Astrocyte (in vitro differentiated cells and primary cell): ENCODE results near the gene TTC9B. TPM values are rescaled to one million over a fixed set of nuclear protein-coding genes. Genes with fewer than 3 reads are reported as not detected.

ENCODE experiments used
- DNase-seq: peaks from one replicate; pipeline ENCODE4 v3.0.0-alpha.2; 2010; ENCODE audit warnings: low read depth
- FAIRE-seq: peaks from 2 replicates; lab custom pipeline; 2011; peaks lifted over from hg19 to GRCh38; lab: Jason Lieb, UNC
- H2AFZ ChIP-seq: 2 replicates; pipeline ENCODE4 v1.6.0; 2012; ENCODE audit warnings: low read depth, low read length, inconsistent platforms
- H3K27ac ChIP-seq: 2 replicates; pipeline ENCODE4 v1.5.1; 2011; ENCODE audit warnings: low read depth, low read length, inconsistent platforms
- H3K27me3 ChIP-seq: 2 replicates; pipeline ENCODE4 v1.6.0; 2011; ENCODE audit warnings: low read length, inconsistent platforms; ENCODE audit not compliant: insufficient read depth
- H3K36me3 ChIP-seq: 2 replicates; pipeline ENCODE4 v1.5.1; 2011; ENCODE audit warnings: low read length, inconsistent platforms; ENCODE audit not compliant: insufficient read depth
- H3K4me1 ChIP-seq: 2 replicates; pipeline ENCODE4 v1.5.1; 2011; ENCODE audit warnings: low read length, inconsistent platforms; ENCODE audit not compliant: insufficient read depth
- H3K4me2 ChIP-seq: 2 replicates; pipeline ENCODE4 v1.6.0; 2012; ENCODE audit warnings: low read length, inconsistent platforms
- H3K4me3 ChIP-seq: 2 replicates; pipeline ENCODE4 v1.5.1; 2011; ENCODE audit warnings: low read depth, mild to moderate bottlenecking, low read length, inconsistent platforms; ENCODE audit not compliant: insufficient read depth
- H3K79me2 ChIP-seq: 2 replicates; pipeline ENCODE4 v1.6.0; 2012; ENCODE audit warnings: mild to moderate bottlenecking, low read length, inconsistent platforms; ENCODE audit not compliant: insufficient read depth
- H3K9ac ChIP-seq: 2 replicates; pipeline ENCODE4 v1.6.0; 2012; ENCODE audit warnings: mild to moderate bottlenecking, low read length, inconsistent platforms
- H3K9me3 ChIP-seq: 2 replicates; pipeline ENCODE4 v1.5.1; 2012; ENCODE audit warnings: low read depth, mild to moderate bottlenecking, low read length, inconsistent platforms; ENCODE audit not compliant: insufficient read depth
- H4K20me1 ChIP-seq: 2 replicates; pipeline ENCODE4 v1.6.0; 2012; ENCODE audit warnings: low read length, inconsistent platforms; ENCODE audit not compliant: insufficient read depth
- H3K27ac Mint-ChIP-seq: one replicate; pipeline ENCODE4 v1.8.0; 2021; ENCODE audit warnings: mild to moderate bottlenecking, mixed read lengths; ENCODE audit not compliant: unreplicated experiment
- H3K27me3 Mint-ChIP-seq: one replicate; pipeline ENCODE4 v1.8.0; 2021; ENCODE audit warnings: low read depth, mixed read lengths; ENCODE audit not compliant: unreplicated experiment
- H3K36me3 Mint-ChIP-seq: one replicate; pipeline ENCODE4 v1.8.0; 2021; ENCODE audit warnings: low read depth, mixed read lengths; ENCODE audit not compliant: unreplicated experiment
- H3K4me1 Mint-ChIP-seq: one replicate; pipeline ENCODE4 v1.8.0; 2021; ENCODE audit warnings: low read depth, mixed read lengths; ENCODE audit not compliant: unreplicated experiment
- H3K4me3 Mint-ChIP-seq: one replicate; pipeline ENCODE4 v1.8.0; 2021; ENCODE audit warnings: mild to moderate bottlenecking, moderate library complexity, mixed read lengths; ENCODE audit not compliant: unreplicated experiment
- H3K9me3 Mint-ChIP-seq: one replicate; pipeline ENCODE4 v1.8.0; 2021; ENCODE audit warnings: mild to moderate bottlenecking, mixed read lengths; ENCODE audit not compliant: unreplicated experiment
- CTCF ChIP-seq: IDR thresholded peaks from 2 replicates; pipeline ENCODE4 v1.5.1; 2011; ENCODE audit warnings: low read depth, mild to moderate bottlenecking, inconsistent platforms, low read length, moderate library complexity; ENCODE audit not compliant: insufficient read depth
- EZH2 ChIP-seq: IDR thresholded peaks from 2 replicates; pipeline ENCODE4 v1.6.1; 2012; ENCODE audit warnings: mild to moderate bottlenecking, low read length, inconsistent platforms; ENCODE audit not compliant: insufficient read depth
- total RNA-seq: library from RNA; stranded (reverse); gene quantifications from 2 replicates; pipeline ENCODE4 v1.2.1, GENCODE V29; 2021

The TTC9B gene
- total RNA-seq, 1 donor from 2014 or later, result not detected

DNA sequence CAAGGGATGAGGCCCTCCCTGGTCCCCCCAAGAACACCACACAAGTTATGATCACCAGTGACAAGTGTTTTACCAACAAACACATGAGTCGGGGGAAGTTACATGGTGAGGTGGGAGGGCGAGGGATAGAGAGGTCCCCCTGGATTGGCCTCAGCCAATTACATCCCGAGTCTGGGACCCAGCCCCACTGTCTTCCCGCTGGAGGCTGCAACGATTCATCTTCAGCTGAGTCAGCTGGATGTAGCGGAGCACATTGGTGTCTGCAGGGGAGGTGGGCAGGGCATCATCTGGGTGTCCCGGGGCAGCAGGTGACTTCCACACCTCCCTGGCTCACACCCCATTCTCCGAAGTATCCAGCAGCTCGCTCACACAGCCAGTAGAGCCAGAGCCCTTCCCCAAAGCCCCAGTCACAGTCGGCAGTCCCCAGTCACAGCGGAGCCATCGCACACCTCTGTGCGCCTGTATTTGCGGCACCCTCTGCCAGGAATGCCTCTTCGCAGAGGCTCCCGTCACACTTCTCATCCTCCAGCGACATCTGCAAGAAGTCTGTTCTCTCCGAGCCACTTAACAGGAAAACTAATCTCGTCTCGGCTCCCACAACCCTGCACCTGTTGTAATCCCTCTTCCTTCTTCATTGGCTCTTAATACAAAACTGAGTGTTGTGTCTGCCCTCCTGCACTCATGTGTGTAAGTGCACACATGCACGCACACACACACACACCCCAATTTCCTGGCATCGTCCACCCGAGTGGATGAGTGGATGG is 2.0 kb downstream of the TTC9B start:
- DNase-seq, result no peak
- FAIRE-seq, result no peak
- Histone ChIP-seq H3K9me3 (no peaks in the 10 kb centered on the region), H3K36me3 (no peaks in the 10 kb centered on the region), H2AFZ (no peak overlapping the region), H3K27me3 (peaks cover 18% of the 10 kb centered on the region), H3K79me2 (no peaks in the 10 kb centered on the region), H3K4me1 (peaks cover 12% of the 10 kb centered on the region), H3K27ac (no peak overlapping the region), H3K4me2 (no peak overlapping the region), H3K9ac (no peak overlapping the region), H4K20me1 (peaks cover 5% of the 10 kb centered on the region), H3K4me3 (no peak overlapping the region)
- peaks cover 12% of the 10 kb centered on the region for H3K4me1 Mint-ChIP-seq
- peaks cover 5% of the 10 kb centered on the region for H3K36me3 Mint-ChIP-seq
- peaks cover 18% of the 10 kb centered on the region for H3K27me3 Mint-ChIP-seq
- TF ChIP-seq EZH2 (no peak), CTCF (no peak)
- H3K27ac Mint-ChIP-seq, result peak overlapping the region; percentile 5
- H3K4me3 Mint-ChIP-seq, result peak overlapping the region; percentile 11
- no peaks in the 10 kb centered on the region for H3K9me3 Mint-ChIP-seq

GRCh38 chr19:40214936-40215335 is 3.2 kb downstream of the TTC9B start:
- no peak overlapping the region for H2AFZ ChIP-seq
- peaks cover 7% of the 10 kb centered on the region for H3K4me1 ChIP-seq
- H3K27me3 Mint-ChIP-seq, result peaks cover 18% of the 10 kb centered on the region
- peaks cover 2% of the 10 kb centered on the region for H3K36me3 ChIP-seq
- peaks cover 2% of the 10 kb centered on the region for H3K9me3 Mint-ChIP-seq
- H3K27ac ChIP-seq, result no peak overlapping the region
- DNase-seq (no peak), FAIRE-seq (no peak)
- peaks cover 8% of the 10 kb centered on the region for H3K4me1 Mint-ChIP-seq
- no peaks in the 10 kb centered on the region for H3K79me2 ChIP-seq
- H3K4me3 ChIP-seq, result no peak overlapping the region
- peaks cover 5% of the 10 kb centered on the region for H3K36me3 Mint-ChIP-seq
- H3K4me3 Mint-ChIP-seq, result no peak overlapping the region
- peaks cover 5% of the 10 kb centered on the region for H4K20me1 ChIP-seq
- no peak overlapping the region for H3K27ac Mint-ChIP-seq
- TF ChIP-seq CTCF (no peak), EZH2 (no peak)
- H3K27me3 ChIP-seq, result peaks cover 18% of the 10 kb centered on the region
- no peak overlapping the region for H3K4me2 ChIP-seq
- no peak overlapping the region for H3K9ac ChIP-seq
- no peaks in the 10 kb centered on the region for H3K9me3 ChIP-seq
